A549 (cell line): ENCODE measurements around the gene CA7. TPM values are rescaled to one million over a fixed set of nuclear protein-coding genes. Genes with fewer than 3 reads are reported as not detected.

Experiments
- CEBPB ChIP-seq, 2 experiments: fragments of >200 bp in 1 of 2; sonication (Bioruptor Twin) in 1 of 2; formaldehyde crosslinking in 1 of 2; IDR thresholded peaks; 2 replicates each; pipeline ENCODE4 v1.6.1; 2012 to 2016
- FOXS1 ChIP-seq: fragments of 250-450 bp; sonication (Bioruptor Pico); IDR thresholded peaks from 2 replicates; pipeline ENCODE4 v1.5.0; 2020; ENCODE audit warnings: mild to moderate bottlenecking, moderate library complexity
- JUNB ChIP-seq: fragments of >200 bp; sonication (Bioruptor Twin); formaldehyde crosslinking; IDR thresholded peaks from 2 replicates; pipeline ENCODE4 v1.6.1; 2016
- MAZ ChIP-seq: fragments of 150-350 bp; IDR thresholded peaks from 2 replicates; pipeline ENCODE4 v1.6.1; 2014; ENCODE audit warnings: antibody characterized with exemption, low read depth, low read length, borderline replicate concordance
- PBX3 ChIP-seq: IDR thresholded peaks from 2 replicates; pipeline ENCODE4 v1.6.1; 2012
- polyA plus RNA-seq, 4 experiments: library from polyadenylated mRNA; depleted of rRNA in 3 of 4; stranded (reverse); fragments of >200 nt; fragmentation: RNase III in 1 of 4; extraction: RNeasy Plus Mini Kit Qiagen cat#74134 plus additional on column Dnase treatment in 1 of 4; gene quantifications; 2 replicates in 3 of 4; 3 replicates in 1 of 4; pipeline ENCODE4 v1.2.3, GENCODE V29; 2011 to 2017

The CA7 gene
- polyA plus RNA-seq, 2 of the 4 experiments (the other 2 are of a cell fraction): not detected

GRCh38 chr16:66902648-66903543 is 58.7 kb downstream of the CA7 start (continued):
- TF ChIP-seq CEBPB (IDR thresholded peaks at IDR 0.05): no peak
- TF ChIP-seq PBX3: no peak
- TF ChIP-seq FOXS1: no peak
- TF ChIP-seq JUNB: no peak
- no peak for TF ChIP-seq MAZ
- TF ChIP-seq, all 56 proteins: peak for 0

Other genes with a start within 250 kb of the CA7 start
- gene CMTM3, start 239.7 kb upstream of the CA7 start, polyA plus RNA-seq (2011; rRNA removed): 33.9 and 36.1 TPM in 2 replicates
- 36.0 to 45.9 TPM (median 37.2 TPM) in 3 replicates for gene CMTM3, start 239.7 kb upstream of the CA7 start, polyA plus RNA-seq (2017; fragmentation: RNase III; extraction: RNeasy Plus Mini Kit Qiagen cat#74134 plus additional on column Dnase treatment)
- 58.6 and 61.6 TPM in 2 replicates for gene CMTM4, start 147.7 kb upstream of the CA7 start, polyA plus RNA-seq (2011; rRNA removed)
- 22.9 to 25.9 TPM (median 24.8 TPM) in 3 replicates for gene CMTM4, start 147.7 kb upstream of the CA7 start, polyA plus RNA-seq (2017; fragmentation: RNase III; extraction: RNeasy Plus Mini Kit Qiagen cat#74134 plus additional on column Dnase treatment)
- 112 and 128 TPM in 2 replicates for gene DYNC1LI2, start 92.8 kb upstream of the CA7 start, polyA plus RNA-seq (2011; rRNA removed)
- gene DYNC1LI2, start 92.8 kb upstream of the CA7 start, polyA plus RNA-seq (2017; fragmentation: RNase III; extraction: RNeasy Plus Mini Kit Qiagen cat#74134 plus additional on column Dnase treatment): 93.5 to 107 TPM (median 96.5 TPM) in 3 replicates
- 0.07 and 0.18 TPM in 2 replicates for gene TERB1, start 42.8 kb upstream of the CA7 start, polyA plus RNA-seq (2011; rRNA removed)
- 0.12 to 0.18 TPM (median 0.17 TPM) in 3 replicates for gene TERB1, start 42.8 kb upstream of the CA7 start, polyA plus RNA-seq (2017; fragmentation: RNase III; extraction: RNeasy Plus Mini Kit Qiagen cat#74134 plus additional on column Dnase treatment)
- gene NAE1, start 13.4 kb upstream of the CA7 start, polyA plus RNA-seq (2011; rRNA removed): 89.8 and 132 TPM in 2 replicates
- gene NAE1, start 13.4 kb upstream of the CA7 start, polyA plus RNA-seq (2017; fragmentation: RNase III; extraction: RNeasy Plus Mini Kit Qiagen cat#74134 plus additional on column Dnase treatment): 90.0 to 96.2 TPM (median 94.9 TPM) in 3 replicates
- gene PDP2, start 36.1 kb downstream of the CA7 start, polyA plus RNA-seq (2011; rRNA removed): 10.0 and 10.7 TPM in 2 replicates
- gene PDP2, start 36.1 kb downstream of the CA7 start, polyA plus RNA-seq (2017; fragmentation: RNase III; extraction: RNeasy Plus Mini Kit Qiagen cat#74134 plus additional on column Dnase treatment): 7.7 to 10.5 TPM (median 8.7 TPM) in 3 replicates
- 0.18 and 0.37 TPM in 2 replicates for gene CDH16, start 74.5 kb downstream of the CA7 start, polyA plus RNA-seq (2011; rRNA removed)
- gene CDH16, start 74.5 kb downstream of the CA7 start, polyA plus RNA-seq (2017; fragmentation: RNase III; extraction: RNeasy Plus Mini Kit Qiagen cat#74134 plus additional on column Dnase treatment): 0.24 to 0.25 TPM (median 0.25 TPM) in 3 replicates
- 0.46 and 0.75 TPM in 2 replicates for gene RRAD, start 81.1 kb downstream of the CA7 start, polyA plus RNA-seq (2011; rRNA removed)
- gene RRAD, start 81.1 kb downstream of the CA7 start, polyA plus RNA-seq (2017; fragmentation: RNase III; extraction: RNeasy Plus Mini Kit Qiagen cat#74134 plus additional on column Dnase treatment): 2.2 to 4.7 TPM (median 3.4 TPM) in 3 replicates
- gene CIAO2B, start 90.0 kb downstream of the CA7 start, polyA plus RNA-seq (2011; rRNA removed): 140 and 168 TPM in 2 replicates
- gene CIAO2B, start 90.0 kb downstream of the CA7 start, polyA plus RNA-seq (2017; fragmentation: RNase III; extraction: RNeasy Plus Mini Kit Qiagen cat#74134 plus additional on column Dnase treatment): 134 to 148 TPM (median 144 TPM) in 3 replicates
- 19.4 and 20.4 TPM in 2 replicates for gene CES2, start 91.1 kb downstream of the CA7 start, polyA plus RNA-seq (2011; rRNA removed)
- gene CES2, start 91.1 kb downstream of the CA7 start, polyA plus RNA-seq (2017; fragmentation: RNase III; extraction: RNeasy Plus Mini Kit Qiagen cat#74134 plus additional on column Dnase treatment): 19.9 to 22.0 TPM (median 20.3 TPM) in 3 replicates
- gene CES3, start 116.9 kb downstream of the CA7 start, polyA plus RNA-seq (2011; rRNA removed): 3.8 and 4.1 TPM in 2 replicates
- gene CES3, start 116.9 kb downstream of the CA7 start, polyA plus RNA-seq (2017; fragmentation: RNase III; extraction: RNeasy Plus Mini Kit Qiagen cat#74134 plus additional on column Dnase treatment): 2.1 to 2.7 TPM (median 2.3 TPM) in 3 replicates
- gene CES4A, start 144.2 kb downstream of the CA7 start, polyA plus RNA-seq (2011; rRNA removed): 3.5 and 4.4 TPM in 2 replicates
- 2.5 to 3.5 TPM (median 2.8 TPM) in 3 replicates for gene CES4A, start 144.2 kb downstream of the CA7 start, polyA plus RNA-seq (2017; fragmentation: RNase III; extraction: RNeasy Plus Mini Kit Qiagen cat#74134 plus additional on column Dnase treatment)
- gene CBFB, start 184.7 kb downstream of the CA7 start, polyA plus RNA-seq (2011; rRNA removed): 35.9 and 61.3 TPM in 2 replicates
- gene CBFB, start 184.7 kb downstream of the CA7 start, polyA plus RNA-seq (2017; fragmentation: RNase III; extraction: RNeasy Plus Mini Kit Qiagen cat#74134 plus additional on column Dnase treatment): 26.0 to 29.3 TPM (median 27.7 TPM) in 3 replicates